HG03175 (cell line): ENCODE measurements around the gene MFSD12.
A peak's percentile ranks its signal among the peaks of the same experiment; 100 is the strongest.
"Not testable (repeated sequence)": the region's sequence is repeated elsewhere in the genome, so short reads cannot be mapped to it uniquely, and the experiment has no call there.

Experiments used
- ATAC-seq: cut with Tn5 transposase; IDR thresholded peaks from one replicate; pipeline ENCODE4 v1.9.1; 2021; ENCODE audit warnings: mild to moderate bottlenecking, moderate library complexity; ENCODE audit not compliant: unreplicated experiment

The MFSD12 gene

GRCh38 chr19:3510727-3511126, 46.7 kb downstream of the MFSD12 start:
- no peak for ATAC-seq

- no peak for ATAC-seq
Measured at GRCh38 chr19:3509566-3509989, 47.8 kb downstream of the MFSD12 start.

- ATAC-seq: no peak
Measured at GRCh38 chr19:3508771-3509535, 48.4 kb downstream of the MFSD12 start.

GRCh38 chr19:3508121-3508661, 49.2 kb downstream of the MFSD12 start:
- not testable (repeated sequence) for ATAC-seq

GRCh38 chr19:3507371-3508120, 49.8 kb downstream of the MFSD12 start:
- ATAC-seq: no peak

DNA sequence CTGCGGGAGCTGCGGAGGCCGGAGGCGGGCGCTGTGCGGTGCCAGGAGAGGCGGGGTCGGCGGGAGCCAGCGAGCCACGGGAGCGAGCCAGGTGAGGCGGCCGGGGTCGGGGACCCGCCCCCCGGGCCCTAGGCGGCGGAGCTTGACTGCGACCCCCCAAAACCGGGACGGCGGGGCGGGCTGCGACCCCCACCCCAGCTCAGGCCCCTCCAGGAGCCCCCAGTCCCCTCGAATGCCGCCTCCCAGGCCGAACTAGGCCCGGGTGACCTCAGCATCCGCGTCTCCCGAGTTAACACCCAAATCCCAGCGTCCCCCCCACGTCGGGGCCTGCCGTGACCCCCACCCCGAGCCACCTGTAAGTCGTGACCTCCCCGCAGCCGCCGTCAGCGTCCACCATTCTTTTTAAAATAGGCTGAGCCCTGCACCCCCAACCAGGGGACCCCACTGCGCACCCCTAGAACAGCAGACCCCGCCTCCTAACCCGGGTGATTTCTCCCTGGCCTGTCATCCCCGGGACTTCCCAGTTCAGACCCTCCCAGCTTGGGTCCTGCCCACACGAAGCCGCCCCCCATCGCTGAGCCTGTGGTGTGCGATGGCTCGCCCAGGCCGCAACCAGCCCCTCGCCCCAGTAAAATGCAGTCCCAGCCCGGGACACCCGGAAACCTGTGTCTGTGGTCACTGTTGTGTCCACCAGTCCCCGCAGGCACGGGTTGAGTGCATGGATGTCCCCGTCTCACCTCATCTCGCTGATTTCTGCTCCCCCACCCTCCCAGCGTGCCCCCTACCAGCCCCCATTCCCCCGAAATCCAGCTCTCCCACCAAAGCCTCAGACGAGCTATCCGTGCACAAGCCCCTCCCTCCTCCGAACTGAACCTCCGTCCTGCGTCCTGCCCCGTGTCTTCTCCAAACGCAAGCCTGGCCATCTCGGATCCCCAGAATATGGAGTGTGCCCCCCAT, 50.7 kb downstream of the MFSD12 start:
- no peak for ATAC-seq

DNA sequence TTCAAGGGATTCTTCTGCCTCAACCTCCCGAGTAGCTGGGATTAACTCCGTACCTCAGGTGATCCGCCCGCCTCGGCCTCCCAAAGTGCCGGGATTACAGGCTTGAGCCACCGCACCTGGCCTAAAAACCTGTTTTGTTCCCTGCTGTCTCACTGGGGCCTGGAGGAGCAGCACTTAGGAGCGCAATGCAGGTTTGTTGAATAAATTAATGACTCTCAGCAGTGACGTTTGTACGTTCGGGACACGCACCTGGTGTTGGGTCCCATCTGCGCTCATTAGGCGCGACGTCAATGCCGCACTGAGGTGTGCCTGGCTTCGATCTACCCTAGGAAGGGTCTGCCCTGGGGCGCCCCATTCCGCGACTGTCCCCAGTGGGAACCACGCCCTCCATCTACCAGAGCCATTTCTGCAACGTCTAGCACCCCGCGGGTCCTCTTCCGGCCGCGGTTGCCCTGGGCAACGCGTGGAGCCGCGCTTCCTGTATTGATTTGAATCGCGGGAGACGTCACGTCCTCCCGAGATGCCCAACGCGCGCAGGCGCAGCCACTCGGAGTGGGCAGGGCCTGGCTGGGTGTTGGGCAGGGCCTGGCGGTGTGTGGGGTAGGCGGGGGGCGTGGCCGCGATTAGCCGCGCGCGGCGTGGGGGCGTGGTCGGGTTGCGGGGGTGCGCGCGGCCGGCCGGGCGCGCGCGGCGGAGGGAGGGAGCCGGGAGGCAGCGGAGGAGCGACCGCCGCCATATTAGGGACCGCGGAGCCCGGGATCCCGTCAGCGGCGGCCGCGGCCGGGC, 51.6 kb downstream of the MFSD12 start, which contains the start of gene FZR1:
Gene FZR1 (plus strand): TSS at position 714 of the 786 bp plus-strand sequence. CDS start 16,679 bp downstream, outside the sequence.
- peak; percentile 94 for ATAC-seq

- ATAC-seq: no peak
Measured at GRCh38 chr19:3504735-3505134, 52.7 kb downstream of the MFSD12 start.

DNA sequence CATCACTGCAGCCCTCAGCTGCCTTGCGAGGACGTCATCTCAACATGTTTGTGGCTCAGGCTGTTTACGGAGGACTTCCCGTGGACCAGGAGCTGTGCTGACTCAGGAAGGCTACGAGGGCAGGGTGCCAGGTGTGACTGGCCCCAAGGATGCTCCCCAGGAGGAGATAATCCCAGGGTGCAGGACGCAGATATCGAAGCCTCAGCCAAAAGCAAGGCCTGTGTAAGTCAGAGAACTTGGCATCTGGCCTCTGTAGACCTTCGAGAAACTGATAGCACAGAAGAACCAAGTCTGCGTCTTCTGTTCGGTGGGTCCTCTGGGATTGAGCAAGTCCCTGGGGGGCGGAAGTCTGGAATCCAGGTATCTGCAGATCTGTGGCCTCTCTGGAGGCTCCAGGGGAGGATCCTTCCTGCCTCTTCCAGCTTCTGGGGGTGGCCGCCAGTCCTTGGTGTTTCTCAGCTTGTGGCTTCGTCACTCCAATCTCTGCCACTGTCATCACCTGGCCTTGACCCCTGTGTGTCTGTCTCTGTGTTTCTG, 54.3 kb downstream of the MFSD12 start:
- ATAC-seq: no peak

GRCh38 chr19:3501780-3502179, 55.6 kb downstream of the MFSD12 start:
- ATAC-seq: no peak

- ATAC-seq: peak; percentile 82
Measured at GRCh38 chr19:3500429-3501101, 56.8 kb downstream of the MFSD12 start, which contains the start of gene DOHH. Gene DOHH (minus strand): TSS chr19:3500674. CDS start chr19:3496814, 3,860 bp downstream.

- no peak for ATAC-seq
Measured at GRCh38 chr19:3499738-3500428, 57.5 kb downstream of the MFSD12 start.

GRCh38 chr19:3497757-3498520, 59.4 kb downstream of the MFSD12 start:
- no peak for ATAC-seq

DNA sequence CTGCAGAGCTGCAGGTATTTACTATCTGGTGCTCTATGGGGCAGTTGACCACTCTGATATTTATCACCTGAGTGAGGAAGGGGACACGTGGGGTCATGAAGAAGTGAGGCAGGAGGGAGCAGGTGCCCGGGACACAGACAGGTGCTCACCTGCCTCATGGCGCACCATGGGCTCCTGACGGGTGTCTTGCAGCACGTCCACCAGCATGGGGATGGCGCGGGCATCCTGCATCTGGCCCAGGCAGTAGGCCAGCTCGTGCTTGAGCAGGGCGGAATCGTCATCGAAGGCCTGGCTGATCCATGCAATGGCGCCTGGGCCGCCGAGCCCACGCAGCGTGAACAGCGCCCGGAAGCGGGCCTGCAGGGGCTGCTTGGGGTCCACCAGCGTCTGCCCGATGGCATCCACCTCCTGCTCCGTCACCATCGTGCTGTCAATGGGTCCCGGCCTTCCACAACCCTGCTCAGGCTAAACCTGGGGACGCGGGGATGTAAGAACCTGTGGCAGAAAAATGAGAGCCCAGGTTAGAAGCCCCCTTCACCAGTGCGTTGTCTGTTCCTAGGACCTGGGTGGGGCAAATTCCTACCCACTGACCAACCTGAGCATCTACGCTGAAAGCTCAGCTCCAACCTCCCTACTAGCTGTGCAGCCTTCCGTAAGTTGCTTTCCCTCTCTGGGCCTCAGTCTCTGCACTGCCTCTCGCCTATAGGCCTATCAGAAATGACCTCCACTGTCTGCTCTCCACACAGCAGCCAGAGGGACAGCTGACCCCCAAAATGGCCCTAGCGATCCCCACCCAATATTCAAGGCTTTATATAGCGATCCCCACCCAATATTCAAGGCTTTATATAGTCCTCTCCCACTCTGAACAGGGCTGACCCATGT, 60.8 kb downstream of the MFSD12 start:
- no peak for ATAC-seq

- ATAC-seq: no peak
Measured at GRCh38 chr19:3494559-3494958, 62.8 kb downstream of the MFSD12 start.
